ENCODE measurements around the gene WDR37.

Gene WDR37

GRCh38 chr10:1040133-1040532 lies 16.1 kb upstream of the WDR37 start:
- TF ChIP-seq CTCF (IDR thresholded peaks at IDR 0.05; ENCODE audit: low read depth, low read length, missing control alignments) = no peak
- in situ Hi-C loops (cut with HindIII; ENCODE audit: low sequenced_read_pairs) = no loop called here

DNA sequence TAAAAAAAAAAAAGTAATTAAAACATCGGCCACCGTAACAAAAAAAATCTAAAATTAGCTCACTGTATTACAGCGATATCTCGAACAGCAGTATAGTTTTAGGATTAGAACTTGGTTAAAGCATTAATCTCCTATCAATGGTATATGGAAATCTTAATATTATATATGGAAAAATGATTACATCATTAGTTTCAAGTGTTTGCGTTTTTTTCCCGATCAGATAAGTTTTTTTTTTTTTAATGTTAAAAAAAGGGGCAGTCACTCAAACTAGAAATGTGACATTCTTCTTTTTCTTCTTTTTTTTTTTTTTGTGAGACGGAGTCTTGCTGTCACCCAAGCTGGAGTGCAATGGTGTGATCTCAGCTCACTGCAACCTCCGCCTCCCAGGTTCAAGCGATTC lies 14.7 kb upstream of the WDR37 start:
- no peak for TF ChIP-seq CTCF (IDR thresholded peaks at IDR 0.05; ENCODE audit: low read depth, low read length, missing control alignments)
- in situ Hi-C loops (cut with HindIII; ENCODE audit: low sequenced_read_pairs) = no loop called here
- no peak overlapping the region for H3K4me3 ChIP-seq (ENCODE audit: low read depth, low read length)

More at GRCh38 chr10:1040133-1040532, 16.1 kb upstream of the WDR37 start:
- no peak overlapping the region for H3K4me3 ChIP-seq (ENCODE audit: low read depth, low read length)
- no peak for DNase-seq (ENCODE audit: low read depth)

DNA sequence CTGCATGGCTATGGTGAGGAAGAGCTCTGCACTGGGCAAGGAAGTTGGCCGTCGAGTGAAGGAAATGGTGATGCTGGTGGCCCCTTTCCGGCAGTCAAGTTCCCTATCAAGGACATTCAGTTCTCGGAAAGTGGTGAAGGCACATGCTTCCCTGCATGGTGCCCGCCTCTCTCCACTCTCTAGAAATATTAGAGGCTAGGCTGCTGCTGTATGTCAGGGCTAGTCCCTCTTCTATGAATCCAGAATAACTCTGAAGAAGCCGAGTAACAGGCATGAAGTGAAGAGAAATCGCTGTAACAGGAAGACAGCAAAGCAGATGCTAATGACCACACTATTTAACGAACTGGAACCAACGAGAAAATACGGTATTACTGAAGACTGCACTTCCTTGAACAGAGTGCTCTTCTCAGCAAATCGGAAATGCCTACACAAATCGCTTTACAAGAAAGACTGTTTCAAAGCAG lies 12.6 kb upstream of the WDR37 start:
- in situ Hi-C loops (cut with HindIII; ENCODE audit: low sequenced_read_pairs) = no loop called here
- H3K4me3 ChIP-seq (ENCODE audit: low read depth, low read length) = no peak overlapping the region
- no peak for TF ChIP-seq CTCF (IDR thresholded peaks at IDR 0.05; ENCODE audit: low read depth, low read length, missing control alignments)
- no peak for DNase-seq (ENCODE audit: low read depth)

More for the DNA sequence above, 14.7 kb upstream of the WDR37 start:
- DNase-seq (ENCODE audit: low read depth) = no peak

DNA sequence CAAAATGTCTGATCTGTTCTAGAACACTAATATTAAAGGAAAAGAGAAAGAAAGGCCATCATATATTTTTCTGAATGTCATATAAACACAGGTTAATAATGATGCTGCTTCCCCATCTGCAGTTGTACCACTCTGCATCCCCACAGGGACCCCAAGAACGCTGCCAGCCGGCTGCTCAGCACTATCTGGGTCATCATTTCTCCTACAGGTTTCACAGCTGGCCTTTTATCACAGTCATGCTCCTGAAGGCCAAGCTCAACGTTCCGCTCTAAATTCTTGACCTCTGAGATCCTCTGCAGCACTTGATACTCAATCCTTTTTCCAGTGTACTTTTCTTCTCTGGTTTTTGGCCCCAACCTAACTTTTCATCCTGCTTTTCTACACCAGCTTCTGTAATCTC lies 12.0 kb upstream of the WDR37 start:
- in situ Hi-C loops (cut with HindIII; ENCODE audit: low sequenced_read_pairs) = no loop called here
- no peak overlapping the region for H3K4me3 ChIP-seq (ENCODE audit: low read depth, low read length)
- no peak for TF ChIP-seq CTCF (IDR thresholded peaks at IDR 0.05; ENCODE audit: low read depth, low read length, missing control alignments)
- no peak for DNase-seq (ENCODE audit: low read depth)

GRCh38 chr10:1044964-1045363 lies 11.2 kb upstream of the WDR37 start:
- no peak for DNase-seq (ENCODE audit: low read depth)
- H3K4me3 ChIP-seq (ENCODE audit: low read depth, low read length) = no peak overlapping the region
- no peak for TF ChIP-seq CTCF (IDR thresholded peaks at IDR 0.05; ENCODE audit: low read depth, low read length, missing control alignments)
- in situ Hi-C loops (cut with HindIII; ENCODE audit: low sequenced_read_pairs) = loop anchor here (5.0 kb wide), 1 partner anchor 58 kb away; the partner anchor contains the start of gene GTPBP4

DNA sequence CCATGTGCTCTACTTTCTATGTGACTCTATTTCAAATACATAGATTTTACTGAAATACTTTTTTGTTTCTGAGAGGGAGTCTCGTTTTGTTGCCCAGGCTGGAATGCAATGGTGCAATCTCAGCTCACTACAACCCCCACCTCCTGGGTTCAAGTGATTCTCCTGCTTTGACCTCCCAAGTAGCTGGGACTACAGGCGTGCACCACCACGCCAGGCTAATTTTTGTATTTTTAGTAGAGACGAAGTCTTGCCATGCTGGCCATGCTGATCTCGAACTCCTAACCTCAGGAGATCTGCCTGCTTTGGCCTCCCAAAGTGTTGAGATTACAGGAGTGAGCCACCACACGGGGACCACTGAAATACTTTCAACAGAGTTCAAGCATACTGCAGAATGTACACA lies 10.8 kb upstream of the WDR37 start:
- no peak for DNase-seq (ENCODE audit: low read depth)
- no peak for TF ChIP-seq CTCF (IDR thresholded peaks at IDR 0.05; ENCODE audit: low read depth, low read length, missing control alignments)
- no peak overlapping the region for H3K4me3 ChIP-seq (ENCODE audit: low read depth, low read length)
- in situ Hi-C loops (cut with HindIII; ENCODE audit: low sequenced_read_pairs) = loop anchor here (5.0 kb wide), 1 partner anchor 58 kb away; the partner anchor contains the start of gene GTPBP4

All from astrocyte of the cerebellum (primary cell).